SK-N-MC (cell line): ENCODE results near the gene GRIN3A.

Experiments used
- EZH2 ChIP-seq: fragments of 200-600 bp; sonication (generic); IDR thresholded peaks from one replicate; pipeline ENCODE4 v1.6.1; 2017; ENCODE audit warnings: antibody characterized with exemption
- POLR2AphosphoS5 ChIP-seq: IDR thresholded peaks from 2 replicates; pipeline ENCODE4 v1.6.1; 2012; ENCODE audit warnings: mild to moderate bottlenecking, low read depth, low read length, borderline replicate concordance

DNA sequence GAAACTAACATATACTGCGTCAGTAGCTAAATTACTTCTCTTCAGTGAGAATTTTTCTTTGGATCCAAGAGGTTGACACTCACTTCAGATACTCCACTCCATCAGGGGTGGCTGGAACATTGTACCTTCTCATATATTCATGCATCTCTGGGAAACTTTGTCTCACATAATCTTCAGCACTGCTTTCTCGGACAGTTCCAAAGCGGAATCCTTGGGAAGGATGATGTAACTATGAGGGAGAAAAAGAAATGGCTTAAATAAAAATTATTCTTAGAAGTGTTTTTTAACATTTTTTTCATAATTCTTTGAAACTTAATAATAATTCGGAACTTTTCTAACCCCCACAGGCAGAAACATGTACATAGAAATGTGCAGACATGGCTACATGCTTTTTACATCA is 110.3 kb downstream of the GRIN3A start:
- no peak for TF ChIP-seq EZH2
- TF ChIP-seq POLR2AphosphoS5 = no peak
